HCT116 (cell line): ENCODE results near the gene GNAO1. TPM values are rescaled to one million over a fixed set of nuclear protein-coding genes. Genes with fewer than 3 reads are reported as not detected.

ENCODE experiments used
- ATAC-seq: fragments of 200-7000 bp; cut with Tn5 transposase; 2 replicates; pipeline ENCODE4 v1.9.1; 2020; ENCODE audit warnings: mild to moderate bottlenecking, moderate library complexity
- BruUV-seq: library from RNA; stranded (reverse); fragments of 400-500 nt; replicated peaks from 2 replicates; lab custom pipeline; 2021; lab: Mats Ljungman, UMichigan
- CTCF ChIA-PET: fragments of 300-600 bp; sonication (Branson Sonifier 250); formaldehyde crosslinking; loops from one replicate; lab custom pipeline; 2021; ENCODE audit warnings: antibody characterized with exemption; lab: Charles Lee
- POLR2A ChIA-PET: fragments of 300-600, 350-600 bp; sonication (Branson Sonifier 250); formaldehyde crosslinking; loops from one replicate; lab custom pipeline; 2021; ENCODE audit warnings: antibody characterized with exemption; lab: Charles Lee
- RAD21 ChIA-PET, 2 experiments: fragments of 300-600 bp; sonication (Branson Sonifier 250); formaldehyde crosslinking; loops; one replicate each; lab custom pipeline; 2023; ENCODE audit warnings: low total read pairs in 2 of 2; ENCODE audit not compliant: uncharacterized antibody in 2 of 2, unreplicated experiment in 2 of 2, low non-redundant PET in 1 of 2; lab: Charles Lee
- DNase-seq: peaks from one replicate; pipeline ENCODE4 v3.0.0-alpha.2; 2010; ENCODE audit warnings: low read depth, low spot score
- H2AFZ ChIP-seq: fragments of 200-600 bp; shearing (Covaris generic), sonication (generic); 2 replicates; pipeline ENCODE4 v1.6.1; 2017; ENCODE audit warnings: low read depth, mixed run types, mixed read lengths, antibody characterized with exemption, low read length; ENCODE audit not compliant: poor library complexity, severe bottlenecking
- H3K27ac ChIP-seq: 2 replicates; pipeline ENCODE4 v1.5.1; 2012; ENCODE audit warnings: low read depth, low read length
- H3K27me3 ChIP-seq: fragments of 200-600 bp; sonication (generic); 2 replicates; pipeline ENCODE4 v1.6.1; 2016; ENCODE audit warnings: mixed run types, low read length, mixed read lengths; ENCODE audit not compliant: insufficient read depth
- H3K36me3 ChIP-seq, 2 experiments: fragments of 200-500 bp in 1 of 2; fragments of 200-600 bp in 1 of 2; sonication (Bioruptor generic) in 1 of 2; sonication (generic) in 1 of 2; 2 replicates each; pipeline versions ENCODE4 v1.5.1 to v1.6.1; 2014 to 2016; ENCODE audit warnings: low read length in 2 of 2, inconsistent platforms in 1 of 2, mixed read lengths in 1 of 2, mixed run types in 1 of 2; ENCODE audit not compliant: insufficient read depth in 2 of 2, control insufficient read depth in 1 of 2
- H3K4me1 ChIP-seq, 2 experiments: fragments of 200-600 bp in 1 of 2; sonication (generic) in 1 of 2; 2 replicates each; pipeline versions ENCODE4 v1.5.1 to v1.6.1; 2012 to 2017; ENCODE audit warnings: low read length in 2 of 2, inconsistent platforms in 1 of 2, mild to moderate bottlenecking in 1 of 2, mixed read lengths in 1 of 2, mixed run types in 1 of 2, moderate library complexity in 1 of 2; ENCODE audit not compliant: insufficient read depth in 2 of 2, control insufficient read depth in 1 of 2
- H3K4me2 ChIP-seq: fragments of 200-600 bp; sonication (generic); 2 replicates; pipeline ENCODE4 v1.6.1; 2017; ENCODE audit warnings: mixed run types, low read length, mixed read lengths
- H3K4me3 ChIP-seq, 2 experiments: fragments of 200-600 bp in 1 of 2; sonication (generic) in 1 of 2; replicated peaks in 1 of 2; 2 replicates each; pipeline ENCODE4 v1.5.1; 2011 to 2016; ENCODE audit warnings: low read length in 2 of 2, control low read depth in 1 of 2, low read depth in 1 of 2, mild to moderate bottlenecking in 1 of 2, mixed read lengths in 1 of 2, mixed run types in 1 of 2
- H3K79me2 ChIP-seq: fragments of 200-600 bp; sonication (generic); 2 replicates; pipeline ENCODE4 v1.6.1; 2017; ENCODE audit warnings: mild to moderate bottlenecking, mixed run types, low read length, moderate library complexity, mixed read lengths; ENCODE audit not compliant: insufficient read depth
- H3K9ac ChIP-seq: fragments of 200-600 bp; sonication (generic); 2 replicates; pipeline ENCODE4 v1.6.1; 2016; ENCODE audit warnings: low read length, mixed read lengths
- H3K9me2 ChIP-seq: fragments of 200-600 bp; sonication (generic), shearing (Covaris generic); 2 replicates; pipeline ENCODE4 v1.6.1; 2017; ENCODE audit warnings: mixed run types, mild to moderate bottlenecking, moderate library complexity; ENCODE audit not compliant: insufficient read depth
- H3K9me3 ChIP-seq, 2 experiments: fragments of 200-500 bp in 1 of 2; fragments of 200-600 bp in 1 of 2; sonication (Bioruptor generic) in 1 of 2; sonication (generic) in 1 of 2; 2 replicates each; pipeline ENCODE4 v1.6.1; 2014 to 2017; ENCODE audit warnings: low read length in 2 of 2, mixed read lengths in 2 of 2, inconsistent platforms in 1 of 2, low read depth in 1 of 2, mild to moderate bottlenecking in 1 of 2, mixed run types in 1 of 2, moderate library complexity in 1 of 2; ENCODE audit not compliant: control insufficient read depth in 1 of 2, insufficient read depth in 1 of 2
- H4K20me1 ChIP-seq: fragments of 200-600 bp; sonication (generic), shearing (Covaris generic); 2 replicates; pipeline ENCODE4 v1.6.1; 2017; ENCODE audit warnings: mixed run types, mild to moderate bottlenecking, moderate library complexity; ENCODE audit not compliant: insufficient read depth
- ATF3 ChIP-seq: IDR thresholded peaks from 2 replicates; pipeline ENCODE4 v1.6.1; 2012
- CBX3 ChIP-seq: IDR thresholded peaks from 2 replicates; pipeline ENCODE4 v1.6.1; 2012; ENCODE audit warnings: low read depth
- CEBPB ChIP-seq: IDR thresholded peaks from 2 replicates; pipeline ENCODE4 v1.6.1; 2012; ENCODE audit warnings: low read depth
- CTCF ChIP-seq, 3 experiments: fragments of 200-600 bp in 1 of 3; sonication (generic) in 1 of 3; IDR thresholded peaks in 2 of 3; conservative IDR thresholded peaks in 1 of 3; 2 replicates each; pipeline ENCODE4 v1.5.1; 2012 to 2017; ENCODE audit warnings: low read depth in 2 of 3, low read length in 2 of 3, antibody characterized with exemption in 1 of 3, borderline replicate concordance in 1 of 3, control low read depth in 1 of 3, mild to moderate bottlenecking in 1 of 3, mixed read lengths in 1 of 3, mixed run types in 1 of 3, moderate library complexity in 1 of 3; ENCODE audit not compliant: insufficient read depth in 1 of 3
- EGR1 ChIP-seq: IDR thresholded peaks from 2 replicates; pipeline ENCODE4 v1.6.1; 2012; ENCODE audit warnings: low read depth
- ELF1 ChIP-seq: IDR thresholded peaks from 2 replicates; pipeline ENCODE4 v1.6.1; 2012; ENCODE audit warnings: low read depth, borderline replicate concordance
- EZH2 ChIP-seq: fragments of 200-600 bp; sonication (generic); IDR thresholded peaks from 2 replicates; pipeline ENCODE4 v1.6.1; 2017; ENCODE audit warnings: antibody characterized with exemption, mixed run types
- EZH2phosphoT487 ChIP-seq: fragments of 200-600 bp; IDR thresholded peaks from 2 replicates; pipeline ENCODE4 v1.6.1; 2018; ENCODE audit warnings: antibody characterized with exemption, borderline replicate concordance
- FOSL1 ChIP-seq: IDR thresholded peaks from 2 replicates; pipeline ENCODE4 v1.6.1; 2012; ENCODE audit warnings: low read depth
- JUND ChIP-seq: IDR thresholded peaks from 2 replicates; pipeline ENCODE4 v1.6.1; 2012
- POLR2A ChIP-seq: IDR thresholded peaks from 2 replicates; pipeline ENCODE4 v1.7.0; 2011; ENCODE audit warnings: borderline replicate concordance; ENCODE audit not compliant: insufficient read depth, insufficient read length; ENCODE audit errors: extremely low read depth
- POLR2AphosphoS5 ChIP-seq: IDR thresholded peaks from 2 replicates; pipeline ENCODE4 v1.6.1; 2011; ENCODE audit warnings: mild to moderate bottlenecking, low read depth, low read length, moderate library complexity
- RAD21 ChIP-seq: IDR thresholded peaks from 2 replicates; pipeline ENCODE4 v1.6.1; 2012; ENCODE audit warnings: low read depth, mild to moderate bottlenecking
- SRF ChIP-seq: IDR thresholded peaks from 2 replicates; pipeline ENCODE4 v1.6.1; 2012; ENCODE audit warnings: low read depth
- YY1 ChIP-seq: IDR thresholded peaks from 2 replicates; pipeline ENCODE4 v1.6.1; 2011; ENCODE audit warnings: low read length, low read depth, moderate library complexity, mild to moderate bottlenecking; ENCODE audit not compliant: insufficient replicate concordance; ENCODE audit errors: extremely low read depth
- intact Hi-C: fragments of 100-400 bp; cut with micrococcal nuclease; formaldehyde crosslinking; loops from 2 replicates; pipeline ENCODE4 v1.10.0; 2022
- total RNA-seq: library from RNA; stranded (reverse); gene quantifications from one replicate; pipeline ENCODE4 v1.2.1, GENCODE V29; 2021; ENCODE audit not compliant: unreplicated experiment
- TF ChIP-seq, protein P1 (sequence below): IDR thresholded peaks from 2 replicates; pipeline ENCODE4 v1.6.1; 2011; ENCODE audit warnings: mild to moderate bottlenecking, low read length, moderate library complexity; ENCODE audit not compliant: insufficient replicate concordance; ENCODE audit errors: extremely low read depth
- TF ChIP-seq, protein P2 (sequence below): IDR thresholded peaks from 2 replicates; pipeline ENCODE4 v1.6.1; 2012; ENCODE audit warnings: low read depth

Gene GNAO1
- total RNA-seq, 1 experiment from 2014 or later: 0.12 TPM

- TF ChIP-seq CTCF (IDR thresholded peaks at IDR 0.05 in 2 of 3, conservative IDR thresholded peaks at IDR 0.05 in 1 of 3; ENCODE audit: borderline replicate concordance in 1 of 3, insufficient read depth in 1 of 3, low read depth in 2 of 3, low read length in 2 of 3) (no peak), EZH2 (no peak), YY1 (no peak), CEBPB (no peak), SRF (no peak), EZH2phosphoT487 (no peak), ELF1 (no peak), POLR2A (no peak)
- TF ChIP-seq, all 23 proteins: peak for 0
Measured at GRCh38 chr16:56255904-56256303, 64.6 kb downstream of the GNAO1 start (continued).

- Histone ChIP-seq H3K4me1 (no peaks in the 10 kb centered on the region), H3K4me2 (no peak overlapping the region), H3K4me3 (no peak overlapping the region), H3K79me2 (no peaks in the 10 kb centered on the region), H3K9ac (no peak overlapping the region), H3K36me3 (no peaks in the 10 kb centered on the region), H4K20me1 (no peaks in the 10 kb centered on the region), H3K27me3 (peaks cover 48% of the 10 kb centered on the region), H3K27ac (no peak overlapping the region), H3K9me3 (no peaks in the 10 kb centered on the region), H2AFZ (no peak overlapping the region), H3K9me2 (no peaks in the 10 kb centered on the region)
- BruUV-seq: no TSS peak
- POLR2A ChIA-PET: no interaction called here
- CTCF ChIA-PET: no interaction called here
- RAD21 ChIA-PET: no interaction called here
- intact Hi-C loops: no loop called here
- ATAC-seq: no peak
- DNase-seq: no peak
- TF ChIP-seq EZH2 (no peak), FOSL1 (no peak), POLR2A (no peak), RAD21 (no peak), POLR2AphosphoS5 (no peak), YY1 (no peak), EGR1 (no peak), ATF3 (no peak), CBX3 (no peak), ELF1 (no peak), JUND (no peak)
- TF ChIP-seq, protein P1, sequence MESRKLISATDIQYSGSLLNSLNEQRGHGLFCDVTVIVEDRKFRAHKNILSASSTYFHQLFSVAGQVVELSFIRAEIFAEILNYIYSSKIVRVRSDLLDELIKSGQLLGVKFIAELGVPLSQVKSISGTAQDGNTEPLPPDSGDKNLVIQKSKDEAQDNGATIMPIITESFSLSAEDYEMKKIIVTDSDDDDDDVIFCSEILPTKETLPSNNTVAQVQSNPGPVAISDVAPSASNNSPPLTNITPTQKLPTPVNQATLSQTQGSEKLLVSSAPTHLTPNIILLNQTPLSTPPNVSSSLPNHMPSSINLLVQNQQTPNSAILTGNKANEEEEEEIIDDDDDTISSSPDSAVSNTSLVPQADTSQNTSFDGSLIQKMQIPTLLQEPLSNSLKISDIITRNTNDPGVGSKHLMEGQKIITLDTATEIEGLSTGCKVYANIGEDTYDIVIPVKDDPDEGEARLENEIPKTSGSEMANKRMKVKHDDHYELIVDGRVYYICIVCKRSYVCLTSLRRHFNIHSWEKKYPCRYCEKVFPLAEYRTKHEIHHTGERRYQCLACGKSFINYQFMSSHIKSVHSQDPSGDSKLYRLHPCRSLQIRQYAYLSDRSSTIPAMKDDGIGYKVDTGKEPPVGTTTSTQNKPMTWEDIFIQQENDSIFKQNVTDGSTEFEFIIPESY: no peak
- TF ChIP-seq, protein P2, sequence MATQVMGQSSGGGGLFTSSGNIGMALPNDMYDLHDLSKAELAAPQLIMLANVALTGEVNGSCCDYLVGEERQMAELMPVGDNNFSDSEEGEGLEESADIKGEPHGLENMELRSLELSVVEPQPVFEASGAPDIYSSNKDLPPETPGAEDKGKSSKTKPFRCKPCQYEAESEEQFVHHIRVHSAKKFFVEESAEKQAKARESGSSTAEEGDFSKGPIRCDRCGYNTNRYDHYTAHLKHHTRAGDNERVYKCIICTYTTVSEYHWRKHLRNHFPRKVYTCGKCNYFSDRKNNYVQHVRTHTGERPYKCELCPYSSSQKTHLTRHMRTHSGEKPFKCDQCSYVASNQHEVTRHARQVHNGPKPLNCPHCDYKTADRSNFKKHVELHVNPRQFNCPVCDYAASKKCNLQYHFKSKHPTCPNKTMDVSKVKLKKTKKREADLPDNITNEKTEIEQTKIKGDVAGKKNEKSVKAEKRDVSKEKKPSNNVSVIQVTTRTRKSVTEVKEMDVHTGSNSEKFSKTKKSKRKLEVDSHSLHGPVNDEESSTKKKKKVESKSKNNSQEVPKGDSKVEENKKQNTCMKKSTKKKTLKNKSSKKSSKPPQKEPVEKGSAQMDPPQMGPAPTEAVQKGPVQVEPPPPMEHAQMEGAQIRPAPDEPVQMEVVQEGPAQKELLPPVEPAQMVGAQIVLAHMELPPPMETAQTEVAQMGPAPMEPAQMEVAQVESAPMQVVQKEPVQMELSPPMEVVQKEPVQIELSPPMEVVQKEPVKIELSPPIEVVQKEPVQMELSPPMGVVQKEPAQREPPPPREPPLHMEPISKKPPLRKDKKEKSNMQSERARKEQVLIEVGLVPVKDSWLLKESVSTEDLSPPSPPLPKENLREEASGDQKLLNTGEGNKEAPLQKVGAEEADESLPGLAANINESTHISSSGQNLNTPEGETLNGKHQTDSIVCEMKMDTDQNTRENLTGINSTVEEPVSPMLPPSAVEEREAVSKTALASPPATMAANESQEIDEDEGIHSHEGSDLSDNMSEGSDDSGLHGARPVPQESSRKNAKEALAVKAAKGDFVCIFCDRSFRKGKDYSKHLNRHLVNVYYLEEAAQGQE: no peak
Measured at GRCh38 chr16:56257239-56257638, 66.0 kb downstream of the GNAO1 start.
